Uterus (tissue), 2 donors: ENCODE measurements around the gene GOSR2.

ENCODE experiments used
- CTCF ChIP-seq, 4 experiments: fragments of 200-600 bp in 2 of 4; fragments of 450-650 bp in 2 of 4; sonication (generic) in 2 of 4; IDR thresholded peaks; one replicate each; pipeline ENCODE4 v1.5.1; 2016 to 2019; ENCODE audit warnings: antibody characterized with exemption in 4 of 4, mild to moderate bottlenecking in 2 of 4, moderate library complexity in 1 of 4
- POLR2A ChIP-seq, 2 donors: fragments of 450-650 bp; IDR thresholded peaks; one replicate each; pipeline ENCODE4 v1.6.1; 2016; ENCODE audit warnings: antibody characterized with exemption in 2 of 2, mild to moderate bottlenecking in 1 of 2, moderate library complexity in 1 of 2

GRCh38 chr17:46931596-46931995 lies 8.6 kb downstream of the GOSR2 start:
- TF ChIP-seq CTCF (IDR thresholded peaks at IDR 0.05): no peak
- TF ChIP-seq POLR2A (IDR thresholded peaks at IDR 0.05): no peak
